Smooth muscle cell (in vitro differentiated cells): ENCODE measurements around the gene KRT35. TPM values are rescaled to one million over a fixed set of nuclear protein-coding genes. Genes with fewer than 3 reads are reported as not detected.

Experiments
- DNase-seq: peaks from one replicate; lab custom pipeline; 2025; ENCODE audit not compliant: unreplicated experiment; lab: John Stamatoyannopoulos, UW
- H2AFZ ChIP-seq: fragments of 200-600 bp; sonication (generic); 2 replicates; pipeline ENCODE4 v1.6.0; 2016; ENCODE audit warnings: antibody characterized with exemption, low read depth, mild to moderate bottlenecking
- H3F3A ChIP-seq: fragments of 200-600 bp; sonication (generic); 2 replicates; pipeline ENCODE4 v1.6.0; 2017; ENCODE audit warnings: antibody characterized with exemption, low read depth
- H3K27ac ChIP-seq: fragments of 200-600 bp; sonication (generic); 2 replicates; pipeline ENCODE4 v1.5.1; 2016; ENCODE audit warnings: low read depth, mild to moderate bottlenecking
- H3K27me3 ChIP-seq: fragments of 200-600 bp; sonication (generic); 2 replicates; pipeline ENCODE4 v1.6.1; 2016; ENCODE audit warnings: low read depth, mild to moderate bottlenecking
- H3K36me3 ChIP-seq: fragments of 200-600 bp; sonication (generic); 2 replicates; pipeline ENCODE4 v1.5.1; 2016; ENCODE audit warnings: low read depth
- H3K4me1 ChIP-seq: fragments of 200-600 bp; sonication (generic); 2 replicates; pipeline ENCODE4 v1.5.1; 2016; ENCODE audit warnings: low read depth
- H3K4me2 ChIP-seq: fragments of 200-600 bp; sonication (generic); 2 replicates; pipeline ENCODE4 v1.6.0; 2016; ENCODE audit warnings: mild to moderate bottlenecking
- H3K4me3 ChIP-seq: fragments of 200-600 bp; sonication (generic); 2 replicates; pipeline ENCODE4 v1.5.1; 2016; ENCODE audit warnings: mild to moderate bottlenecking
- H3K79me2 ChIP-seq: fragments of 200-600 bp; sonication (generic); 2 replicates; pipeline ENCODE4 v1.6.0; 2016; ENCODE audit warnings: low read depth, mild to moderate bottlenecking
- H3K9ac ChIP-seq: fragments of 200-600 bp; sonication (generic); 2 replicates; pipeline ENCODE4 v1.6.0; 2016; ENCODE audit warnings: low read depth
- H3K9me3 ChIP-seq: fragments of 200-600 bp; sonication (generic); replicated peaks from 2 replicates; pipeline ENCODE4 v1.5.1; 2016; ENCODE audit warnings: low read depth
- H4K20me1 ChIP-seq: fragments of 200-600 bp; sonication (generic); 2 replicates; pipeline ENCODE4 v1.6.0; 2016; ENCODE audit warnings: low read depth
- WGBS: methylation state at CpG from one replicate; pipeline ENCODE4 v1.1.7; 2016; ENCODE audit warnings: low lambda C conversion rate; 5-methylcytosine and 5-hydroxymethylcytosine counted together
- polyA plus RNA-seq: library from polyadenylated mRNA; unstranded; fragments of >200 nt; fragmentation: Nextera tagmentation; extraction: Ambion mirVana; gene quantifications from 2 replicates; pipeline ENCODE4 v1.2.1, GENCODE V29; 2016
- total RNA-seq: library from RNA; depleted of rRNA; stranded (reverse); fragments of >200 nt; gene quantifications from 2 replicates; pipeline ENCODE4 v1.2.3, GENCODE V29; 2014
- TF ChIP-seq, protein P1 (sequence below): fragments of 200-600 bp; sonication (generic); IDR thresholded peaks from 2 replicates; pipeline ENCODE4 v1.5.1; 2017; ENCODE audit warnings: borderline replicate concordance, mild to moderate bottlenecking, antibody characterized with exemption; ENCODE audit not compliant: insufficient read depth, poor library complexity, severe bottlenecking

KRT35 gene
- total and polyA plus RNA-seq, 2 experiments from 2014 or later, result not detected

DNA sequence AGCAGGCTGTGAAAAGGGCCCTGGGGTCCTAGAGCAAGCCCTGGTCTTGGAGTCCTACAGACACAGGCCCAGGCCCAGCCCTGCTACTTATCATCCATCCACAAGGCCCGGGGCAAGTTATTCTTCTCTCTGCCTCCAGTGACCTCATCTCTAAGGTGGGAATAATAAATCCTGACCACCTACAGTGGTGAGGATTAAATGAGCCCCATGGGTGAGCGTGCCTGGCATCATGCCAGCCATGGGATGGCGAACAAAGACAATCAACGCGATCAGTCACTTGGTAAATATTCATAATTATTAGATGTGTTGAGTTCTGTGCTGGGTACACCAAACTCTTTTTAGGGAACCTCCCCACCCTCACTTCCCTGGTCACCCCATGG lies 32.2 kb upstream of the KRT35 start:
- Histone ChIP-seq H3K4me1 (no peaks in the 10 kb centered on the region), H3K4me2 (no peak overlapping the region), H3K9ac (no peak overlapping the region), H4K20me1 (no peaks in the 10 kb centered on the region), H3K9me3 (no peaks in the 10 kb centered on the region), H3K27me3 (no peaks in the 10 kb centered on the region), H3K36me3 (no peaks in the 10 kb centered on the region), H3K79me2 (no peaks in the 10 kb centered on the region), H3K4me3 (no peak overlapping the region), H3F3A (no peaks in the 10 kb centered on the region), H3K27ac (no peak overlapping the region), H2AFZ (no peak overlapping the region)
- TF ChIP-seq, protein P1, sequence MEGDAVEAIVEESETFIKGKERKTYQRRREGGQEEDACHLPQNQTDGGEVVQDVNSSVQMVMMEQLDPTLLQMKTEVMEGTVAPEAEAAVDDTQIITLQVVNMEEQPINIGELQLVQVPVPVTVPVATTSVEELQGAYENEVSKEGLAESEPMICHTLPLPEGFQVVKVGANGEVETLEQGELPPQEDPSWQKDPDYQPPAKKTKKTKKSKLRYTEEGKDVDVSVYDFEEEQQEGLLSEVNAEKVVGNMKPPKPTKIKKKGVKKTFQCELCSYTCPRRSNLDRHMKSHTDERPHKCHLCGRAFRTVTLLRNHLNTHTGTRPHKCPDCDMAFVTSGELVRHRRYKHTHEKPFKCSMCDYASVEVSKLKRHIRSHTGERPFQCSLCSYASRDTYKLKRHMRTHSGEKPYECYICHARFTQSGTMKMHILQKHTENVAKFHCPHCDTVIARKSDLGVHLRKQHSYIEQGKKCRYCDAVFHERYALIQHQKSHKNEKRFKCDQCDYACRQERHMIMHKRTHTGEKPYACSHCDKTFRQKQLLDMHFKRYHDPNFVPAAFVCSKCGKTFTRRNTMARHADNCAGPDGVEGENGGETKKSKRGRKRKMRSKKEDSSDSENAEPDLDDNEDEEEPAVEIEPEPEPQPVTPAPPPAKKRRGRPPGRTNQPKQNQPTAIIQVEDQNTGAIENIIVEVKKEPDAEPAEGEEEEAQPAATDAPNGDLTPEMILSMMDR, result no peak
- 97% methylated on average over 5 of the region's 5 CpGs for WGBS
- no peak for DNase-seq

DNA sequence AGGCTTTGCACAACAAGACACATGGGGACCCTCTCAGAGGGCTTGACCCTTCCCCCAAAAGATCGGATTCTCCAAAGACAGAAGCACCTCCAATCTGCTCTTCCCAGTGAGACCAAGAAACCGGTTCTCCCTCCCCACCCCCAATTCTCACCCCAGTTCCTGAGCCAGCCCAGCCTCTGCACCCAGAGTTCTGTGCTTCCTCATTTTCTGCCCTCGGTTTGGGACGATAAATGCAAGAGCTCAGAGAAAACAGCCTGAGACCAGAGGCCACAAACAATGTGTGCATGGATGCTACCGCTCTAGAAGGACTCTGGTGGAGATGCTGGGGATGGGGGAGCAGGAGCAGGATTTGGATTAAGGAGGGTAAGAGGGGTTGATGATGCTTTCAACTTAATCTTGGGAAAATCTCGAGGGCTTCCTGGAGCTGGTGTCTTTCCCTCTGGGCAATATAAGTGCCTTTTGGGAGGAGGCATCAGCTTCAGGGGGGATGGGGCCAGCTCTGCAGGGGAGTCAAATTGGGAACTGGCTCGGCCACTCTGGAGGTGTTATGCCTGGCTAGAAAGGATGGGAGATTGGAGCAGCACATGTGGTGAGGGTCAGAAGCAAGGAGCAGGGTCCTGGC lies 31.7 kb upstream of the KRT35 start:
- H3K9ac ChIP-seq, result no peak overlapping the region
- TF ChIP-seq, protein P1, result no peak
- H3K36me3 ChIP-seq, result no peaks in the 10 kb centered on the region
- no peak overlapping the region for H3K4me3 ChIP-seq
- no peaks in the 10 kb centered on the region for H3K27me3 ChIP-seq
- DNase-seq, result no peak
- no peak overlapping the region for H3K4me2 ChIP-seq
- no peaks in the 10 kb centered on the region for H3K79me2 ChIP-seq
- no peaks in the 10 kb centered on the region for H3K9me3 ChIP-seq
- no peaks in the 10 kb centered on the region for H3F3A ChIP-seq
- no peak overlapping the region for H2AFZ ChIP-seq
- H3K27ac ChIP-seq, result no peak overlapping the region
- H4K20me1 ChIP-seq, result no peaks in the 10 kb centered on the region
- 79% methylated on average over 7 of the region's 7 CpGs for WGBS
- no peaks in the 10 kb centered on the region for H3K4me1 ChIP-seq

DNA sequence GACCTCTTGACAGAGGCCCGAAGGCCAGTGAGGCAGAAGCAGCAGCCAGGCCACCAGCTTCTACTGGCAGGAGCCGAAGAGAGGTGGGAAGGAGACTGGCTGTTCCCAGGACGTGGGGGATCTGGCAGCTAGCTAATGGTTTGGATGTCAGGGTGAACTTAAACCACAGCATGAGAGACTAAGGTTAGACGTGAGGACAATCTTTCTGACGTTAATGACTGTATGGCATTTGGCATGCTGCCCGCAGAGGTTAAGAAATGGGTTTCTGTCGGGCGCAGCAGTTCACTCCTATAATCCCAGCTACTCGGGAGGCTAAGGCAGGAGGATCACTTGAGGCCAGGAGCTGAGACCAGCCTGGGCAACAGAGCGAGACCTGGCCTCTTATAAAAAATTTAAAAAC lies 30.8 kb upstream of the KRT35 start:
- no peak overlapping the region for H3K9ac ChIP-seq
- no peak for DNase-seq
- H3K36me3 ChIP-seq, result no peaks in the 10 kb centered on the region
- TF ChIP-seq, protein P1, result no peak
- no peaks in the 10 kb centered on the region for H4K20me1 ChIP-seq
- no peaks in the 10 kb centered on the region for H3K9me3 ChIP-seq
- H3K4me1 ChIP-seq, result no peaks in the 10 kb centered on the region
- 94% methylated on average over 10 of the region's 10 CpGs for WGBS
- H3F3A ChIP-seq, result no peaks in the 10 kb centered on the region
- H3K27me3 ChIP-seq, result no peaks in the 10 kb centered on the region
- no peak overlapping the region for H3K27ac ChIP-seq
- H3K4me2 ChIP-seq, result no peak overlapping the region
- H2AFZ ChIP-seq, result no peak overlapping the region
- H3K79me2 ChIP-seq, result no peaks in the 10 kb centered on the region
- no peak overlapping the region for H3K4me3 ChIP-seq

DNA sequence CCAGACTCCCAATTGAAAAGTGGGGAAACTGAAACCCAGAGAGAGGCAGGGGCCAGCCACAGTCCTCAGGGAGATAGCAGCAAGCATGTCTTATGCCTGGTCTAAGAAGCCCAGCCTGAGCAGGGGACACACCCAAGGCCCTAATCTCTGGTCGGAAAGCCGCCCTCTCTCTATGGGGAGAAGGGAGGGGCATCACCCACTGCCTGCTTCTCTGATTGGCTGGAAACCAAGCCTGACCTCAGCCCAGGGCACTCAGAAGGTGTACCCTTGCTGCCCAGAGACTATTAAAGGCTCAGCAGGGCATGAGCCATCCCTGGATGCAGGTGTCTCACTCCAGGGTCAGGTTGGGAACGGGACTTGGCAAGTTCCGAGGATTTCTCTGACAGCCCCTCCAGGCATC lies 30.2 kb upstream of the KRT35 start:
- Histone ChIP-seq H3K27me3 (no peaks in the 10 kb centered on the region), H3K36me3 (no peaks in the 10 kb centered on the region), H4K20me1 (no peaks in the 10 kb centered on the region), H3K27ac (no peak overlapping the region), H3K9ac (no peak overlapping the region), H3K79me2 (no peaks in the 10 kb centered on the region), H3K9me3 (no peaks in the 10 kb centered on the region), H3F3A (no peaks in the 10 kb centered on the region), H3K4me3 (no peak overlapping the region), H3K4me1 (no peaks in the 10 kb centered on the region), H2AFZ (no peak overlapping the region), H3K4me2 (no peak overlapping the region)
- TF ChIP-seq, protein P1, result no peak
- no peak for DNase-seq
- WGBS, result 62% methylated on average over 4 of the region's 4 CpGs
